HG02571 (cell line): ENCODE data around the gene NPC1.

Experiments used
- ATAC-seq: cut with Tn5 transposase; IDR thresholded peaks from one replicate; pipeline ENCODE4 v1.9.1; 2021; ENCODE audit warnings: mild to moderate bottlenecking, moderate library complexity; ENCODE audit not compliant: unreplicated experiment

NPC1 gene

GRCh38 chr18:23550898-23551297 is 35.4 kb downstream of the NPC1 start:
- ATAC-seq = no peak

- no peak for ATAC-seq
Observed at GRCh38 chr18:23548719-23549118, 37.6 kb downstream of the NPC1 start.

- ATAC-seq = no peak
Observed at GRCh38 chr18:23548275-23548674, 38.0 kb downstream of the NPC1 start.

- ATAC-seq = no peak
Observed at GRCh38 chr18:23547846-23548245, 38.5 kb downstream of the NPC1 start.

GRCh38 chr18:23547306-23547705 is 39.0 kb downstream of the NPC1 start:
- no peak for ATAC-seq

- ATAC-seq = no peak
Observed at GRCh38 chr18:23545247-23545789, 41.0 kb downstream of the NPC1 start.

GRCh38 chr18:23542461-23542860 is 43.8 kb downstream of the NPC1 start:
- ATAC-seq = no peak

GRCh38 chr18:23541349-23542093 is 44.8 kb downstream of the NPC1 start:
- no peak for ATAC-seq

GRCh38 chr18:23540867-23541266 is 45.4 kb downstream of the NPC1 start:
- no peak for ATAC-seq

GRCh38 chr18:23539911-23540525 is 46.3 kb downstream of the NPC1 start:
- no peak for ATAC-seq

GRCh38 chr18:23539296-23539695 is 47.0 kb downstream of the NPC1 start:
- no peak for ATAC-seq

- ATAC-seq = no peak
Observed at GRCh38 chr18:23538870-23539269, 47.4 kb downstream of the NPC1 start.

GRCh38 chr18:23538001-23538400 is 48.3 kb downstream of the NPC1 start:
- ATAC-seq = no peak

- ATAC-seq = no peak
Observed at GRCh38 chr18:23537274-23537673, 49.0 kb downstream of the NPC1 start.

- no peak for ATAC-seq
Observed at GRCh38 chr18:23536204-23536603, 50.1 kb downstream of the NPC1 start.

GRCh38 chr18:23534276-23534675 is 52.0 kb downstream of the NPC1 start:
- no peak for ATAC-seq

- ATAC-seq = no peak
Observed at GRCh38 chr18:23532848-23533247, 53.5 kb downstream of the NPC1 start.

- no peak for ATAC-seq
Observed at GRCh38 chr18:23531912-23532311, 54.4 kb downstream of the NPC1 start.

- no peak for ATAC-seq
Observed at GRCh38 chr18:23530195-23530594, 56.1 kb downstream of the NPC1 start.

- ATAC-seq = no peak
Observed at GRCh38 chr18:23529604-23530003, 56.7 kb downstream of the NPC1 start.

- ATAC-seq = no peak
Observed at GRCh38 chr18:23528580-23529472, 57.5 kb downstream of the NPC1 start.
